Astrocyte of the spinal cord (primary cell): ENCODE measurements around the gene DDX6.

Source experiments
- DNase-seq: peaks from one replicate; pipeline ENCODE4 v3.0.0; 2011; ENCODE audit warnings: low read depth, low spot score
- H3K4me3 ChIP-seq: 2 replicates; pipeline ENCODE4 v1.5.1; 2011; ENCODE audit warnings: low read depth, mild to moderate bottlenecking, low read length, moderate library complexity
- in situ Hi-C: cut with HindIII; loops from 2 replicates; pipeline ENCODE4 v1.10.0; 2017; ENCODE audit warnings: low sequenced_read_pairs
- TF ChIP-seq, protein P1 (sequence below): IDR thresholded peaks from 2 replicates; pipeline ENCODE4 v1.5.1; 2012; ENCODE audit warnings: low read depth, mild to moderate bottlenecking, low read length, inconsistent platforms

DDX6 gene

DNA sequence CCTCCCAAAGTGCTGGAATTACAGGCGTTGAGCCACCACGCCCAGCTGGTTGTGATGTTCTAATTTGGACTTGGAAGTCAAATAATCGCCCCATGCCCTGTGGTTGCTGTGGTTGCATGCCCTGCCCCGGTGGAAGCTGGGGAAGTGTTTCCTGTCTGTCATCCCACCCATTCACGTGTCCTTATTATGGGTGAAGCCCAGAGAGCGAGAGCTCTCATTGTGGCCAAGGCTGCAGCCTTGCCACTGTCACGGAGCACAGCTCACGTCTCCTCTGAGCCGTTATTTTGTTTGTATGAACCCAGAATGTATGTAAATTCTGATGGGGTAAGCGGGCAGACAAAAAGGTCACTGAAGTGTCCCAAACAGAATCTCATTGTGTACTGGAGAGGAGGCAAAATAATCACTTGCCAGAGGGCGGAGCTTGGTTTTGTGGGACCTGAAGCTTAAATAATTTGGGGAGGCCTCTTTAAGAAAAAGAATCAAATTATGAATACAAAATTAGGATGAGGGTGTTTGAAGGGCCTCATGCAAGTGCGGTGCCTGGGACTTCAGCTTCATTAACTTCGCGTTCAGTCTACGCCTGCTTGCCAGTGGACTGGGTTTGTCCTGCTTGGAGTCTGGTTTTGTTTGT lies 85.7 kb downstream of the DDX6 start:
- in situ Hi-C loops, result no loop called here
- H3K4me3 ChIP-seq, result no peak overlapping the region
- TF ChIP-seq, protein P1, sequence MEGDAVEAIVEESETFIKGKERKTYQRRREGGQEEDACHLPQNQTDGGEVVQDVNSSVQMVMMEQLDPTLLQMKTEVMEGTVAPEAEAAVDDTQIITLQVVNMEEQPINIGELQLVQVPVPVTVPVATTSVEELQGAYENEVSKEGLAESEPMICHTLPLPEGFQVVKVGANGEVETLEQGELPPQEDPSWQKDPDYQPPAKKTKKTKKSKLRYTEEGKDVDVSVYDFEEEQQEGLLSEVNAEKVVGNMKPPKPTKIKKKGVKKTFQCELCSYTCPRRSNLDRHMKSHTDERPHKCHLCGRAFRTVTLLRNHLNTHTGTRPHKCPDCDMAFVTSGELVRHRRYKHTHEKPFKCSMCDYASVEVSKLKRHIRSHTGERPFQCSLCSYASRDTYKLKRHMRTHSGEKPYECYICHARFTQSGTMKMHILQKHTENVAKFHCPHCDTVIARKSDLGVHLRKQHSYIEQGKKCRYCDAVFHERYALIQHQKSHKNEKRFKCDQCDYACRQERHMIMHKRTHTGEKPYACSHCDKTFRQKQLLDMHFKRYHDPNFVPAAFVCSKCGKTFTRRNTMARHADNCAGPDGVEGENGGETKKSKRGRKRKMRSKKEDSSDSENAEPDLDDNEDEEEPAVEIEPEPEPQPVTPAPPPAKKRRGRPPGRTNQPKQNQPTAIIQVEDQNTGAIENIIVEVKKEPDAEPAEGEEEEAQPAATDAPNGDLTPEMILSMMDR, result no peak
- no peak for DNase-seq

DNA sequence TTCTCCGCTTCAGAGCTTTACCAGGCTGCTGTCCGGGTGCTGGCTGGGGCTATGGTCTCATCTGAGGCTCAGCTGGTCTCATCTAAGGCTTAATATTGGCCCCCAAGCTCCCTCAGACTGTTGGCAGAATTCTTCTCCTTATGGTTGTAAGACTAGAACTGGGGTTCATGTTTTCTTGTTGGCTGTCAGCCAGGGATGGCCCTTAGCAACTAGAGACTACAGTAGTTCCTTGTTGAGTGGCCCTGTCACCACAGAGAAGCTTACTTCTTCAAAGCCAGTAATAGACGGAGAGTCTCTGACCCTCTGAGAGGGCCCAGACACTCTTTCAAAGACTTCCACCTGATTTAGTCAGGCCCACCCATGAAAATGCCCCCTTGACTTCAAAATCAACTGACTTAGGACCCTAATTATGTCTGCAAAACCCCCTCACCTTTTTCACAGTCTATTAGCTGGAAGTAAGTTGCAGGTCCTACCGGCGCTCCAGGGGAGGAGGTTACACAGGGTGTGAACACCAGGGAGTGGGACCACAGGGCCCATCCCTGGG lies 87.3 kb downstream of the DDX6 start:
- in situ Hi-C loops, result no loop called here
- H3K4me3 ChIP-seq, result no peak overlapping the region
- no peak for DNase-seq
- TF ChIP-seq, protein P1, result no peak

DNA sequence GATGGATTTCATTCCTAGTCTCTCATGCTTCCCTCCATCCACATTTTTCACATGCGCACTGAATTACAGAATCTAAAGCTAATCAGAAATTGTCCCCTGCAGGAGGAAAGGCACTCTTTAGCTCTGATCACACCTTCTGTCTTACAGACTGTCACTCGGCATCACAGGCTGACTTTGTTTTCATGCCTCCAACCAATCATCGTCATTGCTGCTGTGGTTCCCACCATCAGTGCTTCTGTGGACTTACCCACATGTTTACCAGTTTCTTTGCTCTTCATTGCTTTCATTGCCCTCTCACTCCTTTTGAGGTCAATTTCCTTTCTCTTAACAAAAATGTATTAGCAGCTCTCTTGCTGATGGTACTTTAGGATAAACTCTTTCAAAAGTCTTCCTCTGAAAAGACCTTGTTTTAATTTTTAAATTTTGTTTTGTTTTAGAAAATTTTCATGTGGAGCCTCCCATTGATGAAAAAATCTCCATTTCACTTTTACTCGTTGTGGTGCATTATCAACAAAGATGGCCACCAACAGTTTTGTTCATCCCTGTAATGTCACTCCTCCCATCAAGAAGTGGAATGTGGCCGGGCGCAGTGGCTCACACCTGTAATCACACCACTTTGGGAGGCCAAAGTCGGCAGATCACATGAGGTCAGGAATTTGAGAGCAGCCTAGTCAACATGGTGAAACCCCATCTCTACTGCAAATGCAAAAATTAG lies 91.3 kb downstream of the DDX6 start:
- no peak for DNase-seq
- TF ChIP-seq, protein P1, result no peak
- H3K4me3 ChIP-seq, result no peak overlapping the region
- in situ Hi-C loops, result no loop called here
